HCT116 (cell line): Measurements from ENCODE around the gene FAM20C.

Experiments
- JUND ChIP-seq: IDR thresholded peaks from 2 replicates; pipeline ENCODE4 v1.6.1; 2012
- SP1 ChIP-seq: IDR thresholded peaks from 2 replicates; pipeline ENCODE4 v1.6.1; 2012; ENCODE audit warnings: low read depth
- TF ChIP-seq, protein P1 (sequence below), 3 experiments: fragments of 200-600 bp in 1 of 3; sonication (generic) in 1 of 3; IDR thresholded peaks in 2 of 3; conservative IDR thresholded peaks in 1 of 3; 2 replicates each; pipeline ENCODE4 v1.5.1; 2012 to 2017; ENCODE audit warnings: low read depth in 2 of 3, low read length in 2 of 3, antibody characterized with exemption in 1 of 3, borderline replicate concordance in 1 of 3, control low read depth in 1 of 3, mild to moderate bottlenecking in 1 of 3, mixed read lengths in 1 of 3, mixed run types in 1 of 3, moderate library complexity in 1 of 3; ENCODE audit not compliant: insufficient read depth in 1 of 3

DNA sequence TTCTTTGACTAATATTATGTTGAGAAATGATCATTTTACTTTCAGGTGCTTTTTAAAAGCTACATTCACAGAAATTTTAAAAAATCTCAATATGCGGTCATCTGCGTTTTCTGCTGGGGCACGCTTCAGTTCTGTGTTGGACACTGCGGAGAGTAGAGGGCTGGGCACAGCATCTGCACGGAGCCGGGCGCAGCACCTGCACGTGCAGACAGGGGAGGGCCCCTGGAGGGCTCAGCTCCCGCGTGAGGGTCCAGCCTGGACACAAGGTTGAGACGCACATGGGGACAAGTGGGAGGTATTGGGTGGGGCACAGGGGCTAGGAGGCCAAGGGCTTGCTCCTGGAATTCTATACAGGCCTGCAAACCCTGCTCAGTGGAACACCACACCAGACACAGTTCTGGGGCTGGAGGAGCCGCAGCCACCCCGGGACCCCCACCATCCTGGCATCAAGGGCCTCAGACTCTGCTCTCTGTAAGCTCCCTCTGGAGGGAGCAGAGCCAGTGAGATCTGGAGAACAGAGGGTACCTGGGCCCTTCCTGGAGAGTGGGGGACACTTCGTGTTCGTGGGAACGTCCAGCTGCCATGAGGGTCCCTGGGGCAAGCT, 20.4 kb upstream of the FAM20C start:
- TF ChIP-seq SP1, result no peak
- TF ChIP-seq, protein P1, sequence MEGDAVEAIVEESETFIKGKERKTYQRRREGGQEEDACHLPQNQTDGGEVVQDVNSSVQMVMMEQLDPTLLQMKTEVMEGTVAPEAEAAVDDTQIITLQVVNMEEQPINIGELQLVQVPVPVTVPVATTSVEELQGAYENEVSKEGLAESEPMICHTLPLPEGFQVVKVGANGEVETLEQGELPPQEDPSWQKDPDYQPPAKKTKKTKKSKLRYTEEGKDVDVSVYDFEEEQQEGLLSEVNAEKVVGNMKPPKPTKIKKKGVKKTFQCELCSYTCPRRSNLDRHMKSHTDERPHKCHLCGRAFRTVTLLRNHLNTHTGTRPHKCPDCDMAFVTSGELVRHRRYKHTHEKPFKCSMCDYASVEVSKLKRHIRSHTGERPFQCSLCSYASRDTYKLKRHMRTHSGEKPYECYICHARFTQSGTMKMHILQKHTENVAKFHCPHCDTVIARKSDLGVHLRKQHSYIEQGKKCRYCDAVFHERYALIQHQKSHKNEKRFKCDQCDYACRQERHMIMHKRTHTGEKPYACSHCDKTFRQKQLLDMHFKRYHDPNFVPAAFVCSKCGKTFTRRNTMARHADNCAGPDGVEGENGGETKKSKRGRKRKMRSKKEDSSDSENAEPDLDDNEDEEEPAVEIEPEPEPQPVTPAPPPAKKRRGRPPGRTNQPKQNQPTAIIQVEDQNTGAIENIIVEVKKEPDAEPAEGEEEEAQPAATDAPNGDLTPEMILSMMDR (IDR thresholded peaks at IDR 0.05 in 2 of 3, conservative IDR thresholded peaks at IDR 0.05 in 1 of 3; ENCODE audit: borderline replicate concordance in 1 of 3, insufficient read depth in 1 of 3, low read depth in 2 of 3, low read length in 2 of 3), result no peak
- no peak for TF ChIP-seq JUND
